OCI-LY1 (cell line): Measurements from ENCODE around the gene HNMT.

ENCODE experiments used
- H2AFZ ChIP-seq: fragments of 200-600 bp; sonication (generic), shearing (Covaris generic); 2 replicates; pipeline ENCODE4 v1.6.0; 2014; ENCODE audit warnings: antibody characterized with exemption, mild to moderate bottlenecking, low read length
- H3F3A ChIP-seq: fragments of 200-600 bp; sonication (generic), shearing (Covaris generic); 2 replicates; pipeline ENCODE4 v1.6.0; 2014; ENCODE audit warnings: mild to moderate bottlenecking, antibody characterized with exemption, low read length, moderate library complexity; ENCODE audit not compliant: insufficient read depth
- H3K27ac ChIP-seq: fragments of 200-600 bp; sonication (generic); 2 replicates; pipeline ENCODE4 v1.5.1; 2014; ENCODE audit warnings: low read length, mixed run types, mild to moderate bottlenecking, low read depth; ENCODE audit not compliant: poor library complexity, severe bottlenecking
- H3K27me3 ChIP-seq: fragments of 200-600 bp; sonication (generic); 2 replicates; pipeline ENCODE4 v1.6.0; 2014; ENCODE audit warnings: antibody characterized with exemption, mild to moderate bottlenecking, low read length, moderate library complexity; ENCODE audit not compliant: insufficient read depth
- H3K36me3 ChIP-seq: fragments of 200-600 bp; sonication (generic); 2 replicates; pipeline ENCODE4 v1.6.1; 2014; ENCODE audit warnings: mild to moderate bottlenecking, antibody characterized with exemption, low read length, moderate library complexity, mixed read lengths; ENCODE audit not compliant: insufficient read depth
- H3K4me1 ChIP-seq: fragments of 200-600 bp; sonication (generic); 2 replicates; pipeline ENCODE4 v1.5.1; 2014; ENCODE audit warnings: mild to moderate bottlenecking, low read length, moderate library complexity; ENCODE audit not compliant: insufficient read depth, severe bottlenecking
- H3K4me2 ChIP-seq: fragments of 200-600 bp; sonication (generic), shearing (Covaris generic); 2 replicates; pipeline ENCODE4 v1.6.1; 2014; ENCODE audit warnings: low read length
- H3K4me3 ChIP-seq: fragments of 200-600 bp; sonication (generic); 2 replicates; pipeline ENCODE4 v1.5.1; 2014; ENCODE audit warnings: low read length, low read depth, mild to moderate bottlenecking, mixed read lengths; ENCODE audit not compliant: poor library complexity, severe bottlenecking
- H3K79me2 ChIP-seq: fragments of 200-600 bp; shearing (Covaris generic); 2 replicates; pipeline ENCODE4 v1.6.1; 2016; ENCODE audit warnings: mixed run types, low read length, mixed read lengths; ENCODE audit not compliant: insufficient read depth
- H3K9ac ChIP-seq: fragments of 200-600 bp; sonication (generic), shearing (Covaris generic); 2 replicates; pipeline ENCODE4 v1.6.1; 2014; ENCODE audit warnings: mild to moderate bottlenecking, low read length, mixed read lengths
- H3K9me2 ChIP-seq: fragments of 200-600 bp; sonication (generic), shearing (Covaris generic); 2 replicates; pipeline ENCODE4 v1.6.1; 2014; ENCODE audit warnings: low read depth, mild to moderate bottlenecking, low read length, mixed read lengths
- H3K9me3 ChIP-seq: fragments of 200-600 bp; shearing (Covaris generic); 2 replicates; pipeline ENCODE4 v1.6.1; 2014; ENCODE audit warnings: low read length, mixed read lengths
- H4K20me1 ChIP-seq: fragments of 200-600 bp; sonication (generic), shearing (Covaris generic); 2 replicates; pipeline ENCODE4 v1.6.0; 2016; ENCODE audit warnings: mild to moderate bottlenecking, low read length; ENCODE audit not compliant: insufficient read depth
- CTCF ChIP-seq: fragments of 200-600 bp; sonication (generic), shearing (Covaris generic); IDR thresholded peaks from 2 replicates; pipeline ENCODE4 v1.5.1; 2017; ENCODE audit warnings: mild to moderate bottlenecking, antibody characterized with exemption, low read length, moderate library complexity, mixed read lengths
- EZH2 ChIP-seq: fragments of 200-600 bp; sonication (generic), shearing (Covaris generic); IDR thresholded peaks from 2 replicates; pipeline ENCODE4 v1.8.0; 2017; ENCODE audit warnings: borderline replicate concordance, mixed run types, mild to moderate bottlenecking, antibody characterized with exemption, low read length, moderate library complexity, mixed read lengths

HNMT gene

GRCh38 chr2:137942037-137942832 is 22.0 kb upstream of the HNMT start:
- Histone ChIP-seq H3K27me3 (no peaks in the 10 kb centered on the region), H3K79me2 (no peaks in the 10 kb centered on the region), H3K4me1 (no peaks in the 10 kb centered on the region), H3K9me3 (no peaks in the 10 kb centered on the region), H3K4me2 (no peak overlapping the region), H3K9ac (no peak overlapping the region), H3K27ac (no peak overlapping the region), H4K20me1 (no peaks in the 10 kb centered on the region), H3K4me3 (no peak overlapping the region), H3K9me2 (no peaks in the 10 kb centered on the region), H3F3A (no peaks in the 10 kb centered on the region), H3K36me3 (no peaks in the 10 kb centered on the region), H2AFZ (no peak overlapping the region)
- TF ChIP-seq CTCF (no peak), EZH2 (no peak)

- TF ChIP-seq CTCF, result no peak
- no peak for TF ChIP-seq EZH2
- H3K27me3 ChIP-seq, result no peaks in the 10 kb centered on the region
- no peaks in the 10 kb centered on the region for H3K36me3 ChIP-seq
- no peak overlapping the region for H3K4me3 ChIP-seq
- H3K9ac ChIP-seq, result no peak overlapping the region
- H3K79me2 ChIP-seq, result no peaks in the 10 kb centered on the region
- H2AFZ ChIP-seq, result no peak overlapping the region
- no peak overlapping the region for H3K27ac ChIP-seq
- no peaks in the 10 kb centered on the region for H3K9me2 ChIP-seq
- no peaks in the 10 kb centered on the region for H3K9me3 ChIP-seq
- H3K4me2 ChIP-seq, result no peak overlapping the region
- no peaks in the 10 kb centered on the region for H4K20me1 ChIP-seq
- H3K4me1 ChIP-seq, result no peaks in the 10 kb centered on the region
- H3F3A ChIP-seq, result no peaks in the 10 kb centered on the region
These were observed 21.2 kb upstream of the HNMT start for GRCh38 chr2:137942833-137943677.

- Histone ChIP-seq H3K9ac (no peak overlapping the region), H3F3A (no peaks in the 10 kb centered on the region), H3K27ac (no peak overlapping the region), H3K36me3 (no peaks in the 10 kb centered on the region), H2AFZ (no peak overlapping the region), H4K20me1 (no peaks in the 10 kb centered on the region), H3K27me3 (no peaks in the 10 kb centered on the region), H3K9me2 (no peaks in the 10 kb centered on the region), H3K79me2 (no peaks in the 10 kb centered on the region), H3K4me3 (no peak overlapping the region), H3K4me2 (no peak overlapping the region), H3K9me3 (no peaks in the 10 kb centered on the region), H3K4me1 (no peaks in the 10 kb centered on the region)
- no peak for TF ChIP-seq CTCF
- TF ChIP-seq EZH2, result no peak
These were observed 20.5 kb upstream of the HNMT start for GRCh38 chr2:137943678-137944347.
